Adrenal gland (tissue), 19 donors: ENCODE results near the gene DDX18. TPM values are rescaled to one million over a fixed set of nuclear protein-coding genes. Genes with fewer than 3 reads are reported as not detected.

Experiments used
- DNase-seq, 7 donors: peaks; one replicate each; pipeline ENCODE4 v3.0.0-alpha.2; 2019 to 2020
- H3K27ac ChIP-seq, 5 donors: fragments of 200-600 bp; sonication (generic) in 4 of 5; 1 replicate in 3 of 5; 2 replicates in 2 of 5; pipeline versions ENCODE4 v1.5.1 to v1.8.0; 2016 to 2020; ENCODE audit warnings: mild to moderate bottlenecking in 1 of 5
- H3K27me3 ChIP-seq: fragments of 200-600 bp; 2 replicates; pipeline ENCODE4 v1.8.0; 2021
- H3K36me3 ChIP-seq, 2 donors: fragments of 200-600 bp; replicated peaks in 1 of 2; 1 replicate in 1 of 2; 2 replicates in 1 of 2; pipeline versions ENCODE4 v1.5.1 to v1.8.0; 2018 to 2022
- H3K4me1 ChIP-seq, 2 donors: fragments of 200-600 bp; replicated peaks in 1 of 2; 1 replicate in 1 of 2; 2 replicates in 1 of 2; pipeline versions ENCODE4 v1.5.1 to v1.8.0; 2018 to 2021
- H3K4me3 ChIP-seq, 4 donors: fragments of 200-600 bp; sonication (generic) in 3 of 4; one replicate each; pipeline ENCODE4 v1.5.1; 2016 to 2018
- H3K9me3 ChIP-seq, 3 donors: fragments of 200-600 bp; sonication (generic) in 1 of 3; replicated peaks in 1 of 3; 1 replicate in 2 of 3; 2 replicates in 1 of 3; pipeline versions ENCODE4 v1.5.1 to v1.8.0; 2016 to 2021
- POLR2A ChIP-seq, 2 donors: fragments of 450-650 bp; IDR thresholded peaks; one replicate each; pipeline ENCODE4 v1.6.1; 2017; ENCODE audit warnings: antibody characterized with exemption in 2 of 2, mild to moderate bottlenecking in 2 of 2, moderate library complexity in 1 of 2
- WGBS, 4 donors: extraction: QIAGEN DNeasy Blood & Tissue Kit in 2 of 4; methylation state at CpG; one replicate each; pipeline versions ENCODE4 v1.1.5 to v1.1.7; 2013 to 2017; 5-methylcytosine and 5-hydroxymethylcytosine counted together
- intact Hi-C, 2 donors: fragments of 100-400 bp; cut with DNase I; formaldehyde crosslinking; loops; one replicate each; pipeline versions ENCODE4 v1.14.1 to v1.15.0; 2022 to 2023
- long read RNA-seq, 10 donors: library from polyadenylated mRNA in 3 of 10; unstranded in 2 of 10; stranded (forward) in 1 of 10; transcript quantifications; one replicate each; pipeline ENCODE4 v2.0.0 and lab custom pipeline, GENCODE V29; 2021 to 2026
- polyA plus RNA-seq, 3 donors: library from polyadenylated mRNA; stranded (reverse); fragments of 200-250 nt in 2 of 3; fragments of 350-450 nt in 1 of 3; fragmentation: Illumina TruSeq in 1 of 3; extraction: RNeasy Lipid Tissue Mini Kit (QIAGEN cat#74804) in 1 of 3; gene quantifications; one replicate each; pipeline ENCODE4 v1.2.3, GENCODE V29; 2013 to 2014
- total RNA-seq, 9 donors: library from RNA; depleted of rRNA in 4 of 9; stranded (reverse); fragments of >200 nt in 4 of 9; fragments of 120-200 nt in 1 of 9; fragmentation: NEBNext Ultra II Directional in 1 of 9; extraction: Animal tissue kit (Norgen Biotek cat#: 25700) in 1 of 9; gene quantifications; one replicate each; pipeline versions ENCODE4 v1.1.0 to v1.2.4, GENCODE V29; 2013 to 2023
- TF ChIP-seq, protein P1 (sequence below), 6 experiments: fragments of 450-650 bp in 4 of 6; fragments of 200-600 bp in 2 of 6; sonication (generic) in 1 of 6; IDR thresholded peaks; 1 replicate in 5 of 6; 2 replicates in 1 of 6; pipeline versions ENCODE4 v1.5.1 to v1.8.0; 2016 to 2021; ENCODE audit warnings: antibody characterized with exemption in 6 of 6, mild to moderate bottlenecking in 2 of 6, moderate library complexity in 1 of 6
- donor health status: healthy with polysubstance abuse.
- donor health status: Bipolar disorder and iron deficiency.
- donor health status: DM: yes; HTN: yes; CAD: no.
- donor health status: DM: no; HTN: no; CAD: no.
- donor health status: DM: no; HTN: no; CAD: no.
- donor health status: DM: yes; HTN: yes; CAD: no.

Gene DDX18
- 10 to 100 TPM; 19.8 to 52.5 (median 39.9) TPM for total RNA-seq
- 10 to 100 TPM; 15.9 to 69.3 (median 39.7) TPM for polyA plus RNA-seq
- long read RNA-seq, donor 1, partial matches to known transcripts, result 30 of 33 reads
- long read RNA-seq, donor 1, other reads (novel, unspliced or antisense), result 0 of 33 reads
- long read RNA-seq, donor 2, partial matches to known transcripts, result 32 of 34 reads
- long read RNA-seq, donor 2, other reads (novel, unspliced or antisense), result 0 of 34 reads
- long read RNA-seq, donor 3, transcript DDX18-201 (14 exons, 3,796 nt), result major isoform, 5 of 25 reads
- long read RNA-seq, donor 3, partial matches to known transcripts, result 20 of 25 reads
- long read RNA-seq, donor 3, other reads (novel, unspliced or antisense), result 0 of 25 reads
- long read RNA-seq, donor 4, partial matches to known transcripts, result 23 of 28 reads
- long read RNA-seq, donor 4, other reads (novel, unspliced or antisense), result 1 of 28 reads
- long read RNA-seq, donor 5, transcript DDX18-201 (14 exons, 3,796 nt), result major isoform, 40 of 51 reads
- long read RNA-seq, donor 5, partial matches to known transcripts, result 7 of 51 reads
- long read RNA-seq, donor 5, other reads (novel, unspliced or antisense), result 4 of 51 reads
- long read RNA-seq, donor 6, partial matches to known transcripts, result 11 of 13 reads
- long read RNA-seq, donor 6, other reads (novel, unspliced or antisense), result 0 of 13 reads
- long read RNA-seq, donor 7, partial matches to known transcripts, result 18 of 19 reads
- long read RNA-seq, donor 7, other reads (novel, unspliced or antisense), result 0 of 19 reads
- long read RNA-seq, donor 8, transcript DDX18-201 (14 exons, 3,796 nt), result major isoform, 8 of 28 reads
- long read RNA-seq, donor 8, partial matches to known transcripts, result 20 of 28 reads
- long read RNA-seq, donor 8, other reads (novel, unspliced or antisense), result 0 of 28 reads
- long read RNA-seq, donor 9, partial matches to known transcripts, result 13 of 16 reads
- long read RNA-seq, donor 9, other reads (novel, unspliced or antisense), result 0 of 16 reads
- long read RNA-seq, donor 10, partial matches to known transcripts, result 9 of 11 reads
- long read RNA-seq, donor 10, other reads (novel, unspliced or antisense), result 0 of 11 reads

DNA sequence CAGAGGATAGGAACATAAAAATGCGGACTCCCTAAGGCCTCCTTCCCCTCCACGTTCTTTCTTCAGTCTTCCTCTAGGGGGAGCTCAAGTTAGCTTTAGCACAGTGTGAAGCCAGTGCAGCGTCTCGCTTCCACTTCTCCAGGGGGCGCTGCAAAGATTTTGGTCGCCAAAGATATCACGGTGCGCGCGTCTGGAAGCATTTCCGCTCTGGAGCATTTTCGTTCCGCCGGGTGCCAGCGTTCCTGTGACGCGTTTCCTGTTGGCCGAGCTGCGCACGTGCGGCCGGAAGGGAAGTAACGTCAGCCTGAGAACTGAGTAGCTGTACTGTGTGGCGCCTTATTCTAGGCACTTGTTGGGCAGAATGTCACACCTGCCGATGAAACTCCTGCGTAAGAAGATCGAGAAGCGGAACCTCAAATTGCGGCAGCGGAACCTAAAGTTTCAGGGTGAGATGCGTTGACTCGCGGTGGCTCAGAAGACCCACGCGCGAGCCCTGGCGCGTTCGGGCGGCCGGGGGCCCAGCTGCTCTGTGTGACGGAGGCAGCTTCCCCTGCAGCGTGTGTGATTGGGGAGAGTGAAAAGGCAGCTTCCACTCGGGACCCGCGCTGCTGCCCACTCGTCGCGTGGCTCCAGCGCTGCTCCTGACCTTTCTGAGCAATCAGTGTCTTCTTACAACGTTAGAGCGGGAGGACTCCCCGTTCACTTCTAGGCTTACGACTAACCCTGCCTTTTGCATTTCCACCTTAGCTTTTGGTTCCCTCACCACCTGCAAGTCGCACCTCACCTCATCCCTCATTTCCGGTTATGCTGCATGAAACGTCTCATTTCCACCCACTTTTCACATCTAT is at the start of gene DDX18:
Gene DDX18, plus strand, starts transcription at position 275 of the 848 bp plus-strand sequence. Its CDS starts 87 bp downstream, at position 362.
- H3K36me3 ChIP-seq, result peaks cover 0 to 21% of the 10 kb centered on the region in 2 donors
- WGBS, 4 donors, result 0% methylated on average over 40 to 57 of the region's 57 CpGs
- TF ChIP-seq, protein P1, sequence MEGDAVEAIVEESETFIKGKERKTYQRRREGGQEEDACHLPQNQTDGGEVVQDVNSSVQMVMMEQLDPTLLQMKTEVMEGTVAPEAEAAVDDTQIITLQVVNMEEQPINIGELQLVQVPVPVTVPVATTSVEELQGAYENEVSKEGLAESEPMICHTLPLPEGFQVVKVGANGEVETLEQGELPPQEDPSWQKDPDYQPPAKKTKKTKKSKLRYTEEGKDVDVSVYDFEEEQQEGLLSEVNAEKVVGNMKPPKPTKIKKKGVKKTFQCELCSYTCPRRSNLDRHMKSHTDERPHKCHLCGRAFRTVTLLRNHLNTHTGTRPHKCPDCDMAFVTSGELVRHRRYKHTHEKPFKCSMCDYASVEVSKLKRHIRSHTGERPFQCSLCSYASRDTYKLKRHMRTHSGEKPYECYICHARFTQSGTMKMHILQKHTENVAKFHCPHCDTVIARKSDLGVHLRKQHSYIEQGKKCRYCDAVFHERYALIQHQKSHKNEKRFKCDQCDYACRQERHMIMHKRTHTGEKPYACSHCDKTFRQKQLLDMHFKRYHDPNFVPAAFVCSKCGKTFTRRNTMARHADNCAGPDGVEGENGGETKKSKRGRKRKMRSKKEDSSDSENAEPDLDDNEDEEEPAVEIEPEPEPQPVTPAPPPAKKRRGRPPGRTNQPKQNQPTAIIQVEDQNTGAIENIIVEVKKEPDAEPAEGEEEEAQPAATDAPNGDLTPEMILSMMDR (IDR thresholded peaks at IDR 0.05), result peak; percentile 98 to 100 (median 99)
- TF ChIP-seq POLR2A (IDR thresholded peaks at IDR 0.05), result peak; percentile 54 to 56
- peak within 1 kb of the TSS; percentile 46 to 94 (median 93) for H3K27ac ChIP-seq
- intact Hi-C loops, result no loop called here
- no peaks in the 10 kb centered on the region for H3K9me3 ChIP-seq
- peaks cover 6 to 26% of the 10 kb centered on the region in 2 donors for H3K4me1 ChIP-seq
- DNase-seq, result peak; percentile 98 to 99 (median 98)
- H3K4me3 ChIP-seq, result peak within 1 kb of the TSS; percentile 33 to 100 (median 74)
- no peaks in the 10 kb centered on the region for H3K27me3 ChIP-seq

DNA sequence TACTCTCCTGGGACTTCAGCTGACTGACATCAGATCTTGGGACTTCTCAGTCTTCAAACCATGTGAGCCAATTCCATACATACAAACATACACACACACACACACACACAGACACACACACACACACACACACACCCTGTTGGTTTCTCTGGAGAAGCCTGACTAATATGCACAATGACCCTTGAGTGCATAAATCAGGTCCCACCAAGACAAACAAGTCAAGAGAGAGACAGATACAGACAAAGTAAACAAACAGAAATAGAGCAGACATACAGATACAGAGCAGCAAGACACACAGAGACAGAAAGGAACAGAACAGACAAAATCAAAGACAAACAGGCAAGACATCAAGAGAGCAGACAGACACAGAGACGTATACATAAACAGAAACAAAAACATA is 43.8 kb upstream of the DDX18 start:
- Histone ChIP-seq H3K4me1 (no peaks in the 10 kb centered on the region), H3K4me3 (no peak overlapping the region), H3K36me3 (no peaks in the 10 kb centered on the region), H3K9me3 (no peaks in the 10 kb centered on the region), H3K27me3 (no peaks in the 10 kb centered on the region), H3K27ac (no peak overlapping the region)
- WGBS, 4 donors, result 46 to 61% (median 55%) methylated on average over 1 of the region's 1 CpG
- no peak for TF ChIP-seq POLR2A (IDR thresholded peaks at IDR 0.05)
- intact Hi-C loops, result loop anchor here in 1 of 2 donors (10.0 kb wide), 1 partner anchor 296 kb away; no protein-coding TSS in a partner anchor
- DNase-seq, result no peak

DNA sequence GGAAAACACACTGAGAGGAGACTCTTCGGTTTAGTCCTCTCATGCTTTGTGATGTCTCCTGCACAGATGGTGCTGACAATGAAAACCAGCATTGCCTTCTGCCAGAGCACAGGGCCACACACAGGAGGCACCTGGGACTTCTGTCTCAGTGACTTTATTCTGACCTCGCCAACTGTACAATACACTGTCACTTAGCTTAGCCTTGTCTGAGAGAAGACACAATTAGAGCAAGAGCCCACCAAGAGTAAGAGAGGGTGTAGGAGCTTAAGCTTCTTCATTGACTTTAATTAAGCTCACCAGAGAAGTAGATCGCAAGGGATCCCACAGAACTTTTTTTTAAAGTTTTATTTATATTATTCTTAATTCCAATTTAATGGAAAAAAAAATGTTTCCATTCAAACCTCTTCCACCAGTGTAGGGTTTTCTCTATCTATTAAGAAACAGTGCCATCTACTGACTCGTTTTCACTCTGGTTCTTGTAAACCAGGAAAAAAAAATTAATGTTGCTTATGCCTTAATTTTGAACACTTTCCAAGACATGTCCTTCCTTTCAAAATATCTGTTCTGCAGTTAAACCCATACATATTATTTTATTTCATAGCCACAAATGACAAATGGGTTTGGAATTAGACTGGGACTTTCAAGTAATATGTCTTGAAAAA is 42.4 kb upstream of the DDX18 start:
- WGBS, 4 donors, result 35 to 43% (median 38%) methylated on average over 4 of the region's 4 CpGs
- no peaks in the 10 kb centered on the region for H3K4me1 ChIP-seq
- intact Hi-C loops, result loop anchor here in 1 of 2 donors (10.0 kb wide), 1 partner anchor 297 kb away; no protein-coding TSS in a partner anchor
- no peak overlapping the region for H3K4me3 ChIP-seq
- no peak overlapping the region for H3K27ac ChIP-seq
- TF ChIP-seq, protein P1 (IDR thresholded peaks at IDR 0.05), result peak in 4 of 6 experiments; percentile 11 to 51 (median 35)
- TF ChIP-seq POLR2A (IDR thresholded peaks at IDR 0.05), result no peak
- H3K27me3 ChIP-seq, result no peaks in the 10 kb centered on the region
- no peaks in the 10 kb centered on the region for H3K36me3 ChIP-seq
- H3K9me3 ChIP-seq, result no peaks in the 10 kb centered on the region
- DNase-seq, result no peak
